Hematopoietic multipotent progenitor cell treated with erythropoietin and hydrocortisone succinate and interleukin-3 and kit ligand, for 17 days (in vitro differentiated cells): ENCODE measurements around the gene UBE2H.
"Not testable (repeated sequence)": the region's sequence is repeated elsewhere in the genome, so short reads cannot be mapped to it uniquely, and the experiment has no call there.

Experiments used
- DNase-seq: peaks from one replicate; pipeline ENCODE4 v3.0.0-alpha.2; 2015; ENCODE audit warnings: low spot score

Gene UBE2H

DNA sequence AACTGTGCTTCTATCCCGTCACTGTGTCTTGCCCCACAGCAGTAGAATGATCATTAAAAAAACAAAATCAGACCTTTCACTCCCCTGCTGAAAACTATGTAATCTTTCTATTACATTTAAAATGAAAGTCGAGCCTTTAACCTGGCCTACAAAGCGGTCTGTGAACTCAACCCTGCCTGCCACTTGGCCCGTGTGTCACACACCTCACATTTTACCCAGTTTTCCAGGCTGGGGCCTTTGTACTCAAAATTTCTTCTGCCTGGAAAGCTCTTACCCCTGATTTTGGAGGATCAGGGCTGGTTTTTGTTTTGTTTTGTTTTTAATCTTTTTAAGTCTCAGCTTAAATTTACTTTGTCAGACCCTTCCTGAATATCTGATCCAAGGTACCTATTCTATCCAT lies 82.1 kb downstream of the UBE2H start:
- no peak for DNase-seq

DNA sequence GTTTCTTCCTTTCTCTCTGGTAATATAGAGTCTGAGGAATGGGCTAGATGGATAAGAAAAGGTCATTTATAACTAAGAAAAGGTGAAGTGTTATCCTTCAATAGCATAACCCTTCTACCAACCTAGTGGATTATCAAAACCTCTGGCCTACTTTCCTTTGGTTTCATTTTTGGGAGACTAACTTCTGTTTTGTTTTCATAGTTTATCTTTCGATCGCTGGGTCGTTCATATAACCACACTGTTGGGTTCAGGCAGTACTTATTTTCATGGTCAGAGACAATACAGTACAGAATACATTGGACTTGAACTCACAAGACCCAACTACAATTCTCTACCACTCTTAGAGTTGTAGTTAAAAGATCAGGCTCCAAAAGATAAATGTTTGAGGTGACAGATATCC lies 86.5 kb downstream of the UBE2H start:
- no peak for DNase-seq

- DNase-seq, result no peak
Observed at GRCh38 chr7:129865925-129866201, 86.9 kb downstream of the UBE2H start.

GRCh38 chr7:129865093-129865924 lies 87.5 kb downstream of the UBE2H start:
- DNase-seq, result no peak

- not testable (repeated sequence) for DNase-seq
Observed at GRCh38 chr7:129864676-129865075, 88.1 kb downstream of the UBE2H start.

- no peak for DNase-seq
Observed at GRCh38 chr7:129864042-129864441, 88.7 kb downstream of the UBE2H start.

GRCh38 chr7:129862682-129863081 lies 90.1 kb downstream of the UBE2H start:
- no peak for DNase-seq

DNA sequence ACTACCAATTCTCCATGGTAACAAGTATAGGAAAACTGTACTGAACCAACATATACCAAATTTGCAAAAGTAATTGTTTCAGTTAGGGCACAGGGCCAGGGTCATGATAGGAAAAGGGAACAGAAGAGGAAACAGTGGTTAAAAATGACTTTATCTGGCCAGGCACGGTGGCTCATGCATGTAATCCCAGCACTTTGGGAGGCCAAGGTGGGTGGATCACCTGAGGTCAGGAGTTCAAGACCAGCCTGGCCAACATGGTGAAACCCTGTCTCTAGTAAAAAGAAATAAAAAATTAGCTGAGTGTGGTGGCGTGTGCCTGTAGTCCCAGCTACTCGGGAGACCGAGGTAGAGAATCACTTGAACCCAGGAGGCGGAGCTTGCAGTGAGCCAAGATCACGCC lies 92.0 kb downstream of the UBE2H start:
- not testable (repeated sequence) for DNase-seq

GRCh38 chr7:129859183-129859582 lies 93.6 kb downstream of the UBE2H start:
- no peak for DNase-seq

DNA sequence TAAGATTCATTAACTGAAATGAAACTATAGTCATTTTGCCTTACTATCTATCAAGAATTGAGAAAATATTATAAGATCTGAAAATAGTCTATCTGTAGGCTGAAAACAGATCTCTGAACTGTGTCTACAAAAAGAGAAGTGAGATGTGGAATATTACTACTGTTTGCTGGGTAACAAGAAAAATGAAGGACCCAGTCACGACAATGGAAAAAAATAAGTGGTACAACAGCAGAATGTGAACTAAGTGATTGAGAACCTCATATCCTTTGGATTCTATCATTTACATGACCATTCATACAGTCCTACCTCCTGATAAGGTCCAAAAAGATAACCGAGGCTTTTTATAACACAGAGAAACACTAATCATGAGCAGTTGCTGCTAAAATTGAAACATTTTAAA lies 94.3 kb downstream of the UBE2H start:
- no peak for DNase-seq

DNA sequence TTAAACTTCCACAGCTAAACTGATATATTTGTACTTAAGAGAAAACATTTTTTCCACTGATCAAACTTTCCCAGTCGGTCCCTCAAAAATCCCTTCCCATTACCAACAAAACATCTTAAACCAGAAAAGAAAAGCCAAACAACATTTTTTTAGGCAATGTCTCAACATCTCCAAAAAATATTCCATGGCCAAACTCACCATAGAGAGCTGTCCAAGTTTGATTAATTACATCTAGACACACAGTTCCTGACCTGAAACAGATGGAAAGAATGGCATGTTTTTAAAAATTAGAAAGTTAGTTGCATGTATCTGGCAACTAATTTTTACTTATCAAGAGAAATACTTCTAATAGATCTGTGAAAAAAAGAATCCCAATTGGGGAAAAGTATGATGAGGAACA lies 95.4 kb downstream of the UBE2H start:
- DNase-seq, result no peak

DNA sequence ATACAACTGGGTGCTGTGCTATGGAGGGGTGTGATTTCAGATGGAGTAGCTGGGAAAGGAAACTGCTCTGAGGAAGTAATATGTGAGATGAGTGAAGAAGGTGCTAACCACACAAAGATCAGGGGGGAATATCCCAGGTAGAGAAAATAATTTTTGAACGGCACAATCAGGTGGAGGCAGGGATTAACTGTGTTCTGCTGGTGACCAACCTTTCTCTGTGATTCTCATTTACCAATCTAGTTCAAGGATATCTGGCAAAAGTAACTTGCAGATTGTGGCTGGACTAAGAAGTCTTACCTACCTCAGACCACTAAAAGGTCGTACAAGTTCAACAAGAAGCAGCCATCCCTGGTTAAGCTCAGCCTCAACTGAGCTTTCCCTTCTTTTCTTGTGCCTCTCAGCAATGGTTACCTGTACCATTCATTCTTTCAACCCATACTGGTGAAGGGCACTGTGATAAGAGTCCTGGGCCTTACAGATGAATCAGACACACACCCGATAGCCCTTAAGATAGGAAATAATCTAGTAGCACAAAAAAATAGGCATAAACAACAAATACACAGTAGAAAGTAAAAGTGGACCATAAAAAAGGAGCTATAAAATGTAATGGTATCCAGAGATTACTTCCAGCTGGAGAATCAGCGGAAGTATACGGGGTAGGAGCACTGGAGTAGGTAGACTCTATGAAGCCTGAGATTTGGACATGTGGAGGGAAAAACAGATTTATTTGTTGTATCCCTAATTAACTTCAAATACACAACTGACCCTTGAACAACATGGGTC lies 96.6 kb downstream of the UBE2H start:
- DNase-seq, result no peak

DNA sequence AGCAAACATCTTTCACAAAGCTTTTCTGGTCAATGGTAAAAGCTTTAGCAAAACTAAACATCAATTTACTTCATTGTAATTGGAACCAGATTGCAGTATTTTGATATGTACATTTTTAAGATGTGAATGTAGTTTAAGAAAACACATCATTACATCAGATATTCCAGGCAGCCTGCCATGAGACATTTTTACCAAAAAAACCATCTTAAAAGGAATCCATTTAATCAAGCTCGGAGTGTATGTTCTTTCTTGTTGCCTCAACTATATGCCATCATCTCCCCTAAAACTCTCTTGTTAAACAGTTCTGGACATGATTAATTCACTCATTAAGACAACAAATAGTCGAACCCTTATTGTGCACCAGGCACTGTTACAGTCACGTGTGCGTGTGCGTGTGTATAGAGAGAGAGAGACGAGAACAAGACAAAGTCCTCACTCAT lies 97.5 kb downstream of the UBE2H start:
- no peak for DNase-seq

GRCh38 chr7:129854401-129854800 lies 98.4 kb downstream of the UBE2H start:
- DNase-seq, result no peak

DNA sequence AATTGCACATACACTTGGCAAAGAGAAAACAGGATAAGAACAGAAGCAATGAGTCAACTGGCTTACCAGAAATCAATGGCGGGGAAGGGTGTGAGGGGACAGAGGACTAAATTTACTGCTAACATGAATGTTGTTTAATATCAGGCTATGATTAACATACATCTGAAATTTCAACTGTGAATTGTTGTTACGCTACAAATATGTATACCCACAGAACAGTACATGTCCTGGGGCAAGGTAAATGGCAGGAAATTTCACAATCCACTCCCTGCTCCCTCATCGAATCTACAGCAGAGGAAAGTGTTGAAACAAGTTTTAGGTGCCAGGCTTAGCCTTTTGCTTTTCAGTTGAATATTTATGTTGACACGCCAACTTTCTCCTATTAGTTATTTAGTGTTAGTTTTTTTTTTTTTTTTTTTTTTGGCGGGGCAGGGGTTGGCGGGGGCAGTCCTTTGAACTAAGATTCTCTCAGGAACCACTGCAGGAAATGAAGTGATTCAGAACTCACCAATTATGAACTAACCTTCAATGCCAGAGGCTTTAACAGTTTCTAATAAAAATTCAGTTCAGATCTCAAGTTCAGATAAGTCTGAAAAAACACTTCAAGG lies 99.0 kb downstream of the UBE2H start:
- no peak for DNase-seq

DNA sequence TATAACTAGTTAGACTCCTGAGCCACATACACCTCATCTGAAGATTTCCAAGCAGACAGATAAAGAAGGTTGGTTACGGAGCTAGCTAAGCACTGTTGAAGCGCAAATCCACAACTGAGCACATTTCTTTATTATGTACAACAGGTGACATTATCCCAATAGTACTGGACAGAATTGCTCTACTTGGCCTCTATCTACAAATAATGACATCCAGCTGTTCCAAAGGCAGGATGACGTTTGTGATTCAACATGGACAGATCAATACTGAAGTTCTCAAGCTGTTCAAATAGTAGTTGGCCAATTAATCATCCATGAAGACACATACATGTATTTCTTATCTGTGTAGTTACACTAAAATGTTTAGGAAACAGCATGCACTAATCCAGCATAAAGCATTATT lies 101.0 kb downstream of the UBE2H start:
- DNase-seq, result no peak

DNA sequence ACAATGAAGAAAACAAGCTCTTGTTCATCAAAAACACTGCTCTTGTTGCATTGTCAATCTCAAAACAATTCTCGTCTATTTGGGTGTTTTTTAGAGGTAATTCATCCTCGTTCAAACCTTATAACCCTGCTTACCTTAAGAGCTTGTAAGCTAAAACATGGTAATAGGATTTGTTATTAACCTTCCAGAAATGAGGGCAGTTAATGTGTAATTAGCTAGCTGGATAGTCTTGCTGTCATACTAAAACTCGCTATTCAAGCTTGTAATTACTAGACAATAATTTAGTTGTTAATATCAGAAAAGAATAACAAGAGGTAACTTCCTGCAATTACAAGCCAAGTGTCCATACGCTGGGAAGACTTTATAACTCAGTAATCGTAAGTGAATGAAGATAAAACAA lies 101.6 kb downstream of the UBE2H start:
- no peak for DNase-seq

DNA sequence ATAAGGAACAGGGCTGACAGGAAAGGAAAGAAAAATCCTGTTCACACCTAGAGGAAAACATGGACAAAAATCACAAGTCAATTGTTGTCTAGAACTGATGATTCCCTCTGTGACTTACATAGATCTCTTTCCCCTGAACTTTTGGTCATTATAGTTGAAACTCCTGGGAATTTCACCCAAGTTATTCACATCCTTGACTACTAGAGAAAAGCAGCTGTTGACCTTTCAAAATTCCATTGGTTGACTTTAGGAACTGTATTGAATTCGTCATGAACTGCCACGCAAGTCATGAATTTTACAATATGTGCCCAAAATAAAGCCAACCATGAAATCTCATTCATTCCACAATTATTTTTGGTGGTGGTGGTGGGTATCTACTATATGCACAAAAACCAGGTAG lies 104.3 kb downstream of the UBE2H start:
- no peak for DNase-seq

GRCh38 chr7:129845972-129846327 lies 106.8 kb downstream of the UBE2H start:
- DNase-seq, result no peak

GRCh38 chr7:129845178-129845971 lies 107.4 kb downstream of the UBE2H start:
- DNase-seq, result no peak

DNA sequence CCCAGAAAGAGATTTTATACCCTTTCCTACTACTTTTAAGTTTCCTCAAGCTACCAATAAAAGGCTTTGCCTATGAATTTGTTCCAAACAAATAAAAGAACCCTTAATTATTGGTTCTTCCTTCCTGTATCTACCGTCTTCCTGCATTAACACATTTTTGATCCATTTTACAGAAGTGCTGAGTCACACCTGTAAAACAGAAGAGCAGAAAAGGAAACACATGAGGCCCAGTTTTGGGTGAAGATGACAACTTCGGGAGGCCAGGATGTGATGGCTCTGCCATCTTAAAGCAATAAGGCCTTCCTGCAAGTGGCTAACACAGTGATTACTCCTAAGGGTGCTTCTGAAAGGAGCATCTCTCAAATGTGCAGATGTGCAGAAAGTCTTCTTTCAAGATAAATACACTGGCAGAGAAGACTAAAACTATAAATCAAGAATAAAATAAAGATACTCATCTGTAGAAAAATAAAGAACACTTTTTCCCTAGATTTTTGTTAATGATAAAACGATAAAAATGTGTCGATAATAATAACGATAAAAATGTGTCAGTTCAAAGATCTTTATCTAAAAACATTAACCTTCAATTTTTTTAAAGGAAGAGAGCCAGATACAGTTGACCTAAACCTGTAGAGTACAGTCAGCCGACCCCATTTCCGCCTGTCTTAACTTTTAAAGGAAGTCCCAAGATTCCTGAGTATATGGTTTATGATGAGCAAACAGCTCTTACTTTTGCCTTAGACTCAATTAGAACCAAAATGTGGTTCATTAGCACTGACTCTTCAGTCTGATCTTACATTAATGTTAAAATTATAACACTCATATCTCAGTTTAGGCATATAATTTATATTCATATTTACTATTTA lies 108.6 kb downstream of the UBE2H start:
- DNase-seq, result no peak
